Natural killer cell (primary cell): Measurements from ENCODE around the gene SH2D3A. TPM values are rescaled to one million over a fixed set of nuclear protein-coding genes. Genes with fewer than 3 reads are reported as not detected.
"Not testable (repeated sequence)": the region's sequence is repeated elsewhere in the genome, so short reads cannot be mapped to it uniquely, and the experiment has no call there.

Experiments
- ATAC-seq, 3 donors: fragments of 150-1000 bp in 2 of 3; fragments of 200-7000 bp in 1 of 3; cut with Tn5 transposase; 1 replicate in 1 of 3; 2 replicates in 2 of 3; pipeline ENCODE4 v1.10.0; 2021; ENCODE audit warnings: mild to moderate bottlenecking in 2 of 3, moderate library complexity in 2 of 3
- DNase-seq, 2 donors: peaks; one replicate each; pipeline versions ENCODE4 v3.0.0 to v3.0.0-alpha.2; 2013 to 2021; ENCODE audit warnings: mixed read lengths in 1 of 2
- H3K27ac ChIP-seq: one replicate; pipeline ENCODE4 v1.5.1; 2013; ENCODE audit warnings: mild to moderate bottlenecking, low read length
- H3K27me3 ChIP-seq: one replicate; pipeline ENCODE4 v1.6.1; 2013; ENCODE audit warnings: low read length; ENCODE audit not compliant: control insufficient read depth, insufficient read depth
- H3K36me3 ChIP-seq: one replicate; pipeline ENCODE4 v1.6.1; 2013; ENCODE audit warnings: low read length; ENCODE audit not compliant: control insufficient read depth, insufficient read depth
- H3K4me1 ChIP-seq: one replicate; pipeline ENCODE4 v1.6.1; 2013; ENCODE audit warnings: low read length; ENCODE audit not compliant: control insufficient read depth, insufficient read depth
- H3K4me3 ChIP-seq: one replicate; pipeline ENCODE4 v1.5.1; 2013; ENCODE audit warnings: low read length
- H3K9me3 ChIP-seq: one replicate; pipeline ENCODE4 v1.6.1; 2013; ENCODE audit warnings: low read length; ENCODE audit not compliant: control insufficient read depth, insufficient read depth
- H3K27ac Mint-ChIP-seq, 2 donors: one replicate each; pipeline ENCODE4 v1.8.0; 2022; ENCODE audit warnings: mild to moderate bottlenecking in 2 of 2, mixed read lengths in 2 of 2, moderate library complexity in 1 of 2
- H3K27me3 Mint-ChIP-seq, 2 donors: one replicate each; pipeline ENCODE4 v1.8.0; 2022; ENCODE audit warnings: low read depth in 2 of 2, mixed read lengths in 2 of 2
- H3K36me3 Mint-ChIP-seq: one replicate; pipeline ENCODE4 v1.8.0; 2022; ENCODE audit warnings: mixed read lengths
- H3K4me1 Mint-ChIP-seq, 2 donors: one replicate each; pipeline ENCODE4 v1.8.0; 2022; ENCODE audit warnings: mixed read lengths in 2 of 2
- H3K4me3 Mint-ChIP-seq: one replicate; pipeline ENCODE4 v1.8.0; 2022; ENCODE audit warnings: mild to moderate bottlenecking, moderate library complexity, mixed read lengths
- H3K9me3 Mint-ChIP-seq, 2 donors: one replicate each; pipeline ENCODE4 v1.8.0; 2022; ENCODE audit warnings: mixed read lengths in 2 of 2
- WGBS: methylation state at CpG from one replicate; pipeline ENCODE4 v1.1.7; 2013; ENCODE audit warnings: missing lambda C conversion rate; ENCODE audit not compliant: insufficient coverage; 5-methylcytosine and 5-hydroxymethylcytosine counted together
- intact Hi-C: fragments of 100-400 bp; cut with micrococcal nuclease; formaldehyde crosslinking; loops from one replicate; pipeline ENCODE4 v1.14.2; 2022
- total RNA-seq, 4 donors: library from RNA; stranded (reverse); fragments of 120-200 nt in 1 of 4; gene quantifications; one replicate each; pipeline versions ENCODE4 v1.2.3 to v1.2.4, GENCODE V29; 2013 to 2022
- TF ChIP-seq, protein P1 (sequence below): fragments of 200-600 bp; IDR thresholded peaks from one replicate; pipeline ENCODE4 v1.8.0; 2022; ENCODE audit warnings: antibody characterized with exemption

SH2D3A gene
- total RNA-seq, 3 donors from 2014 or later (not counting 1 experiment from before 2014, with no cell fraction given), result 14.6 to 20.1 (median 15.3) TPM

GRCh38 chr19:6779206-6779605 lies 12.0 kb upstream of the SH2D3A start:
- DNase-seq (no peak), ATAC-seq (no peak)
- H3K27ac ChIP-seq, result no peak overlapping the region
- peak overlapping the region; percentile 71 to 85 for H3K27ac Mint-ChIP-seq
- H3K4me1 ChIP-seq, result peaks cover 42% of the 10 kb centered on the region
- H3K27me3 ChIP-seq, result no peaks in the 10 kb centered on the region
- peaks cover 47 to 67% of the 10 kb centered on the region in 2 donors for H3K4me1 Mint-ChIP-seq
- H3K4me3 ChIP-seq, result no peak overlapping the region
- H3K9me3 ChIP-seq, result no peaks in the 10 kb centered on the region
- H3K4me3 Mint-ChIP-seq, result no peak overlapping the region
- 72% methylated on average over 4 of the region's 4 CpGs for WGBS
- H3K36me3 Mint-ChIP-seq, result peaks cover 8% of the 10 kb centered on the region
- no peaks in the 10 kb centered on the region for H3K27me3 Mint-ChIP-seq
- H3K36me3 ChIP-seq, result peaks cover 14% of the 10 kb centered on the region
- intact Hi-C loops, result no loop called here
- H3K9me3 Mint-ChIP-seq, result peaks cover 0 to 11% of the 10 kb centered on the region in 2 donors
- TF ChIP-seq, protein P1, sequence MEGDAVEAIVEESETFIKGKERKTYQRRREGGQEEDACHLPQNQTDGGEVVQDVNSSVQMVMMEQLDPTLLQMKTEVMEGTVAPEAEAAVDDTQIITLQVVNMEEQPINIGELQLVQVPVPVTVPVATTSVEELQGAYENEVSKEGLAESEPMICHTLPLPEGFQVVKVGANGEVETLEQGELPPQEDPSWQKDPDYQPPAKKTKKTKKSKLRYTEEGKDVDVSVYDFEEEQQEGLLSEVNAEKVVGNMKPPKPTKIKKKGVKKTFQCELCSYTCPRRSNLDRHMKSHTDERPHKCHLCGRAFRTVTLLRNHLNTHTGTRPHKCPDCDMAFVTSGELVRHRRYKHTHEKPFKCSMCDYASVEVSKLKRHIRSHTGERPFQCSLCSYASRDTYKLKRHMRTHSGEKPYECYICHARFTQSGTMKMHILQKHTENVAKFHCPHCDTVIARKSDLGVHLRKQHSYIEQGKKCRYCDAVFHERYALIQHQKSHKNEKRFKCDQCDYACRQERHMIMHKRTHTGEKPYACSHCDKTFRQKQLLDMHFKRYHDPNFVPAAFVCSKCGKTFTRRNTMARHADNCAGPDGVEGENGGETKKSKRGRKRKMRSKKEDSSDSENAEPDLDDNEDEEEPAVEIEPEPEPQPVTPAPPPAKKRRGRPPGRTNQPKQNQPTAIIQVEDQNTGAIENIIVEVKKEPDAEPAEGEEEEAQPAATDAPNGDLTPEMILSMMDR, result no peak

DNA sequence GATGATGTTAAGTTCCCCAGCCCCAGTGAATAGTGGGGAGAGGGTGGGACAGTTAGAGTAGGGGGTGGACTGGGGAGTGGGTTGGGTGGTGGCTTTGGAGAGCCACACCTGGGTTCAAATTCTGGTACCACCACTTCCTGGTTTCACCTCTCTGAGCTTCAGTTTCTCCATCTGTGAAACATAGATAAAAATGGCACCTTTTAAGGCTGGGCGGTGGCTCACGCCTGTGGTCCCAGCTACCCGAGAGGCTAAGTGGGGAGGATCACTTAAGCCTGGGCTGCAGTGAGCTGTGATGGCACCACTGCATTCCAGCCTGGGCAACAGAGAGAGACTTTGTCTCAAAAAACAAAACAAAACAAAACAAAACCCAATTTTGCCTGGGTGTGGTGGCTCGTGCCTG lies 11.2 kb upstream of the SH2D3A start:
- intact Hi-C loops, result no loop called here
- H3K36me3 Mint-ChIP-seq, result peaks cover 8% of the 10 kb centered on the region
- no peaks in the 10 kb centered on the region for H3K27me3 Mint-ChIP-seq
- peak overlapping the region; percentile 65 for H3K4me3 Mint-ChIP-seq
- ATAC-seq, result peak in 2 of 3 donors; percentile 56 to 67
- Histone ChIP-seq H3K36me3 (peaks cover 11% of the 10 kb centered on the region), H3K27me3 (no peaks in the 10 kb centered on the region), H3K27ac (peak overlapping the region; percentile 57), H3K9me3 (no peaks in the 10 kb centered on the region), H3K4me3 (no peak overlapping the region), H3K4me1 (peaks cover 45% of the 10 kb centered on the region)
- WGBS, result 20% methylated on average over 3 of the region's 4 CpGs
- TF ChIP-seq, protein P1, result no peak
- peak overlapping the region; percentile 85 to 97 for H3K27ac Mint-ChIP-seq
- DNase-seq, result no peak
- H3K4me1 Mint-ChIP-seq, result peaks cover 43 to 68% of the 10 kb centered on the region in 2 donors
- peaks cover 0 to 11% of the 10 kb centered on the region in 2 donors for H3K9me3 Mint-ChIP-seq

DNA sequence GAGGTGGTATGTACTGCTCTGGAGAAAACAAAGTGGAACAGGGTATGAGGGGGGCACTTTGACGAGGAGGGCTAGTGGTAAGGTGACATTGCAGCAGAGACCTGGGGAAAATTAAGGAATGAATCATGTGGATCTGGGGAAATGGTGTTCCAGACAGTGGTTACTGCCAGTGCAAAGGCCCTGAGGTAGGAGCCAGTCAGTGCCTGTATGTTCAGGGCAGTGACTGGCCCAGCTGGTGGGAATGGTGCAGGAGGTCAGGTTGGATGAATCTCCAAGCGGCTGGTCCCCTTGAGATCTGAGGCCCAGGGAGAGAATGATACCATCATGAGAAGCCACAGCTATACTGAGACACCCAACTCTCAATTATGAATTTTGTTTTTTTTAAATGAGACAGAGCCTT lies 10.2 kb upstream of the SH2D3A start:
- no peak overlapping the region for H3K27ac ChIP-seq
- H3K27me3 ChIP-seq, result no peaks in the 10 kb centered on the region
- TF ChIP-seq, protein P1, result no peak
- ATAC-seq (no peak), DNase-seq (no peak)
- Mint-ChIP-seq H3K36me3 (peaks cover 8% of the 10 kb centered on the region), H3K9me3 (peaks cover 0 to 11% of the 10 kb centered on the region in 2 donors), H3K27me3 (no peaks in the 10 kb centered on the region), H3K4me3 (peak overlapping the region; percentile 17), H3K4me1 (peaks cover 43 to 69% of the 10 kb centered on the region in 2 donors), H3K27ac (peak overlapping the region; percentile 85 to 97)
- no peaks in the 10 kb centered on the region for H3K9me3 ChIP-seq
- peaks cover 46% of the 10 kb centered on the region for H3K4me1 ChIP-seq
- WGBS, result 93% methylated on average over 1 of the region's 2 CpGs
- H3K36me3 ChIP-seq, result peaks cover 11% of the 10 kb centered on the region
- H3K4me3 ChIP-seq, result no peak overlapping the region
- intact Hi-C loops, result no loop called here

DNA sequence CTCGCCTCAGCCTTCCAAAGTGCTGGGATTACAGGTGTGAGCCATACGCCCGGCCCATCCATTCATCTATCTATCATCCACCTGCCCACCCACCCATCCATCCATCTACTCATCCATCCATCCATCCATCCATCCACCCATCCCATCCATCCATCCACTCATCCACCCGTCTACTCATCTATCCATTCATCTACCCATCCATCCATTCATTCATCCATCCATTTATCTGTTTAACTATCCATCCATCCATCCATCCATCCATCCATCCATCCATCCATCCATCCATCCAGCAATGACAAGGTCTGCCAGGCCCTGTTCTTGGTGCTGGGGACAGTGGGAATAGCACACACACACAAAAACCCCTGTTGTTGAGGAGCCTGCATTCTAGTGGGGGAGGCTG lies 9.8 kb upstream of the SH2D3A start:
- no peak overlapping the region for H3K4me3 ChIP-seq
- ATAC-seq, result no peak
- H3K36me3 ChIP-seq, result peaks cover 11% of the 10 kb centered on the region
- peak overlapping the region; percentile 40 for H3K4me3 Mint-ChIP-seq
- no peaks in the 10 kb centered on the region for H3K9me3 ChIP-seq
- H3K27me3 Mint-ChIP-seq, result no peaks in the 10 kb centered on the region
- peaks cover 8% of the 10 kb centered on the region for H3K36me3 Mint-ChIP-seq
- H3K4me1 Mint-ChIP-seq, result peaks cover 47 to 73% of the 10 kb centered on the region in 2 donors
- H3K27me3 ChIP-seq, result no peaks in the 10 kb centered on the region
- peak overlapping the region; percentile 85 to 97 for H3K27ac Mint-ChIP-seq
- no peak overlapping the region for H3K27ac ChIP-seq
- 100% methylated on average over 4 of the region's 4 CpGs for WGBS
- intact Hi-C loops, result no loop called here
- peaks cover 0 to 11% of the 10 kb centered on the region in 2 donors for H3K9me3 Mint-ChIP-seq
- peaks cover 51% of the 10 kb centered on the region for H3K4me1 ChIP-seq
- DNase-seq, result no peak
- TF ChIP-seq, protein P1, result no peak

DNA sequence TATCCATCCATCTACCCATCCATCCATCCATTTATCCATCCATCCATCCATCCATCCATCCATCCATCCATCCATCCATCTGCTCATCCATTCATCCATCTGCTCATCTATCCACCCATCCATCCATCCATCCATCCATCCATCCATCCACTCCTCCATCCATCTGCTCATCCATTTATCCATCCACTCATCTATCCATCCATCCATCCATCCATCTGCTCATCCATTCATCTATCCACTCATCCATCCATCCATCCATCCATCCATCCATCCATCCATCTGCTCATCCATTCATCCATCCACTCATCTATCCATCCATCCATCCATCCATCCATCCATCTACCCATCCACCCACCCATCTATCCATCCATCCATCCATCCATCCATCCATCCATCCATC lies 8.8 kb upstream of the SH2D3A start:
- Histone ChIP-seq H3K4me1 (peaks cover 53% of the 10 kb centered on the region), H3K36me3 (peaks cover 11% of the 10 kb centered on the region)
- peaks cover 53 to 74% of the 10 kb centered on the region in 2 donors for H3K4me1 Mint-ChIP-seq
- H3K27me3 Mint-ChIP-seq, DNase-seq, H3K36me3 Mint-ChIP-seq, H3K27ac ChIP-seq, ATAC-seq, H3K4me3 ChIP-seq, intact Hi-C loops, H3K27me3 ChIP-seq, H3K9me3 ChIP-seq: not testable (repeated sequence)
- H3K27ac Mint-ChIP-seq, result peak overlapping the region; percentile 85 to 97
- peak overlapping the region; percentile 32 for H3K4me3 Mint-ChIP-seq
- H3K9me3 Mint-ChIP-seq, result peaks cover 3 to 11% of the 10 kb centered on the region in 2 donors
